Measurements from ENCODE around the gene KATNB1. TPM values are rescaled to one million over a fixed set of nuclear protein-coding genes. Genes with fewer than 3 reads are reported as not detected.

KATNB1 gene
- total RNA-seq, 1 donor: 23.7 TPM

GRCh38 chr16:57695680-57696069 is 39.9 kb upstream of the KATNB1 start:
- DNase-seq (ENCODE audit: low read depth): no peak
- H3K4me3 ChIP-seq (ENCODE audit: low read depth, low read length): no peak overlapping the region
- TF ChIP-seq CTCF (IDR thresholded peaks at IDR 0.05; ENCODE audit: insufficient read depth, low read length): no peak

DNA sequence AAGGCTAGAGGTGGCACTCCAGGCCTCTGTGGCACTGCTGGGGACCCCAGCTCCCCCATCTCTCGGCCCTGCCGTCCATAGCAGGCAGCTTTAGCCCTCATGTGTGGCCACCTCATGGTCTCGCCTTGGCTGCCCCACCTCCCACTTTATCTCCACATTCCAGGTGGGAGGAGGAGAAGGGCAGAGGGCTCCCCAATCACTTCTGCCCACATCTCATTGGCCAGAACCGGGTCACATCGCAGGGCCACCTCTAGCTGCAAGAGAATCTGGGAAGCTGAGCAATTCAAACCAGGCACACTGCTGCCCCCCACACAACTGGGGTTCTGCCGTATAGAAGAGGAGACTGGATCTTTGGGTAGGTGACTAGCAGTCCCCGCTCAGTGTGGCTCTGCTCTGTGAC is 39.3 kb upstream of the KATNB1 start:
- no peak for TF ChIP-seq CTCF (IDR thresholded peaks at IDR 0.05; ENCODE audit: insufficient read depth, low read length)
- DNase-seq (ENCODE audit: low read depth): no peak
- H3K4me3 ChIP-seq (ENCODE audit: low read depth, low read length): no peak overlapping the region

- no peak for TF ChIP-seq CTCF (IDR thresholded peaks at IDR 0.05; ENCODE audit: insufficient read depth, low read length)
- DNase-seq (ENCODE audit: low read depth): no peak
- H3K4me3 ChIP-seq (ENCODE audit: low read depth, low read length): no peak overlapping the region
Measured at GRCh38 chr16:57697896-57698537, 37.6 kb upstream of the KATNB1 start.

DNA sequence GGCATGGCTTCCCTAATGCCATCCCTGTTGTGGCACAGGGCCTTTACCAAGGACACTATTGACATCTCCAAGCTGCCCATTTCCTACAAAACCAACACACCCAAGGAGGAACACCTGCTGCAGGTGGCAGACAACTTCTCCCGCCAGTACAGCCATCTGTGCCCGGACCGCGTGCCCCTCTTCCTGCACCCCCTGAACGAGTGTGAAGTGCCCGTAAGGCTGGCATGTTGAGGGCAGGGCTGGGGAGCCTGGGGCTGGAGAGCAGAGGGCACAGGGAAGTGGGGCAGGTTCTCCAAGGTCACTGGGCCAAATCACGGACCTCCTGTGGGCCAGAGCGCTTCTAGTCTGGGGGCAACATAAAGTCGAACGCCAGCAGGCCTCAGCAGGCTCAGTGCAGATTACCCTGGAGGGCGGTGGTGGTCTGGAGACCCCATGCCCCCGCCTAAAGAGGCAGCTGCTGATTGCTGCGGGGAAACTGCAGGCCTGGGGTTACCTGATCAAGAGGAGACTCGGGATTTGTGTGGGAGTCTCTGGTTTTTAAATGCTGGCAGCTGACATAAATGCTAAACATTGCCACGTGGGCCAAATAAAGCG is 36.7 kb upstream of the KATNB1 start:
- DNase-seq (ENCODE audit: low read depth): no peak
- no peak overlapping the region for H3K4me3 ChIP-seq (ENCODE audit: low read depth, low read length)
- TF ChIP-seq CTCF (IDR thresholded peaks at IDR 0.05; ENCODE audit: insufficient read depth, low read length): no peak

GRCh38 chr16:57699481-57699880 is 36.1 kb upstream of the KATNB1 start:
- H3K4me3 ChIP-seq (ENCODE audit: low read depth, low read length): no peak overlapping the region
- no peak for TF ChIP-seq CTCF (IDR thresholded peaks at IDR 0.05; ENCODE audit: insufficient read depth, low read length)

DNA sequence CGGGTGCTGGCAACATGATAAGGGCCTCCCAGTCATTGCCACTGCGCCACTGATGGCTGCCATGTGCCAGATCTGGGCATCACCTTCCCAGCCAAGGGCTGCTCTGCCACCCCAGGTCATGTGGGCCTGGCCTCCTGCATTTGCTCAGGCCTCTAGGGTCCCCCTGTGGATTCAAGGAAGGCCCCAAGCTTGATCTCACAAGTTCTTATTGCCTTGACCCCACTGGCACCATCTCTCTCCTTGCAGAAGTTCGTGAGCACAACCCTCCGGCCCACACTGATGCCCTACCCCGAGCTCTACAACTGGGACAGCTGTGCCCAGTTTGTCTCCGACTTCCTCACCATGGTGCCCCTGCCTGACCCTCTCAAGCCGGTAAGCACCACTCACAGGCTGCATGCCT is 35.7 kb upstream of the KATNB1 start:
- H3K4me3 ChIP-seq (ENCODE audit: low read depth, low read length): no peak overlapping the region
- DNase-seq (ENCODE audit: low read depth): no peak
- TF ChIP-seq CTCF (IDR thresholded peaks at IDR 0.05; ENCODE audit: insufficient read depth, low read length): no peak

More at GRCh38 chr16:57699481-57699880, 36.1 kb upstream of the KATNB1 start:
- DNase-seq (ENCODE audit: low read depth): no peak
